ENCODE results near the gene PAK6.

GRCh38 chr15:40286061-40286532 is 47.2 kb downstream of the PAK6 start:
- TF ChIP-seq CTCF (IDR thresholded peaks at IDR 0.05; ENCODE audit: low read length) (no peak), EZH2 (optimal IDR thresholded peaks at IDR 0.05; ENCODE audit: low read depth, low read length) (no peak)
